Cardiac fibroblast (primary cell): Measurements from ENCODE around the gene RBM39.
A peak's percentile ranks its signal among the peaks of the same experiment; 100 is the strongest.
"Not testable (repeated sequence)": the region's sequence is repeated elsewhere in the genome, so short reads cannot be mapped to it uniquely, and the experiment has no call there.

ENCODE experiments used
- DNase-seq, 2 donors: peaks; one replicate each; pipeline versions ENCODE4 v3.0.0 to v3.0.0-alpha.2; 2010; ENCODE audit warnings: low read depth in 2 of 2
- H3K4me3 ChIP-seq, 2 donors: replicated peaks in 1 of 2; 1 replicate in 1 of 2; 2 replicates in 1 of 2; pipeline ENCODE4 v1.5.1; 2011; ENCODE audit warnings: low read depth in 2 of 2, low read length in 2 of 2, mild to moderate bottlenecking in 2 of 2, moderate library complexity in 1 of 2
- TF ChIP-seq, protein P1 (sequence below): IDR thresholded peaks from one replicate; pipeline ENCODE4 v1.5.1; 2011; ENCODE audit warnings: low read depth, mild to moderate bottlenecking, low read length, inconsistent platforms

The RBM39 gene

DNA sequence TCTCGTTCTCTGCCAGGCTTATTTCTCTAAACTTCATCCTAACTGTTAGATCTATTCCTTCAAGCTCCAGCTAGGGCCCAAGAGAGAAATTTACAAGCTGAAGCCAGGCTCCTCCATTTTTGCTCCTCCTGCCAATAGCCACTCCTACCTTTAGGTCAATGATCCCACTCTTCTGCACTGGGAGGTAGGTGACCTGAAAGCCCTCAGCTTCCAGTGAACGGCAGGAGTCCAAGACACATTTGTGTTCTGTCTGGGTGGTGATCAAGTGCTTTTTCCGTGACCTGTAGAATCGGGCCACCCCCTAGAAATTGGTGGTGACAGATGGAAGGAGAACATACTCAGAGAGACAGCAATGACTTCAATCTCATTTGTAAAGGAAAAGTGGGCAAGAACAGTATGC, 51.8 kb downstream of the RBM39 start:
- no peak overlapping the region for H3K4me3 ChIP-seq
- DNase-seq, result no peak
- TF ChIP-seq, protein P1, sequence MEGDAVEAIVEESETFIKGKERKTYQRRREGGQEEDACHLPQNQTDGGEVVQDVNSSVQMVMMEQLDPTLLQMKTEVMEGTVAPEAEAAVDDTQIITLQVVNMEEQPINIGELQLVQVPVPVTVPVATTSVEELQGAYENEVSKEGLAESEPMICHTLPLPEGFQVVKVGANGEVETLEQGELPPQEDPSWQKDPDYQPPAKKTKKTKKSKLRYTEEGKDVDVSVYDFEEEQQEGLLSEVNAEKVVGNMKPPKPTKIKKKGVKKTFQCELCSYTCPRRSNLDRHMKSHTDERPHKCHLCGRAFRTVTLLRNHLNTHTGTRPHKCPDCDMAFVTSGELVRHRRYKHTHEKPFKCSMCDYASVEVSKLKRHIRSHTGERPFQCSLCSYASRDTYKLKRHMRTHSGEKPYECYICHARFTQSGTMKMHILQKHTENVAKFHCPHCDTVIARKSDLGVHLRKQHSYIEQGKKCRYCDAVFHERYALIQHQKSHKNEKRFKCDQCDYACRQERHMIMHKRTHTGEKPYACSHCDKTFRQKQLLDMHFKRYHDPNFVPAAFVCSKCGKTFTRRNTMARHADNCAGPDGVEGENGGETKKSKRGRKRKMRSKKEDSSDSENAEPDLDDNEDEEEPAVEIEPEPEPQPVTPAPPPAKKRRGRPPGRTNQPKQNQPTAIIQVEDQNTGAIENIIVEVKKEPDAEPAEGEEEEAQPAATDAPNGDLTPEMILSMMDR, result no peak

DNA sequence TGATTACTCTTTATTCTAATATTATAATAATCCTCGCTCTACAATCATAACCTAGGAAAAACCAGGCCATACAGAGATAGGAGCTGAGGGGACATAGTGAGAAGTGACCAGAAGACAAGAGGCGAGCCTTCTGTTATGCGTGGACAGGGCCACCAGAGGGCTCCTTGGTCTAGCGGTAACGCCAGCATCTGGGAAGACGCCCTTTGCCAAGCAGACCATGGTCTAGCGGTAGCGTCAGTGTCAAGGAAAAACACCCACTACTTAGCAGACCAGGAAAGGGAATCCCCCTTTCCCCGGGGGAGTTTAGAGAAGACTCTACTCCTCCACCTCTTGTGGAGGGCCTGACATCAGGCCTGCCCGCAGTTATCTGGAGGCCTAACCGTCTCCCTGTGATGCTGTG, 55.2 kb downstream of the RBM39 start:
- not testable (repeated sequence) for H3K4me3 ChIP-seq
- TF ChIP-seq, protein P1, result peak; percentile 31
- peak in 1 of 2 donors; percentile 20 for DNase-seq

DNA sequence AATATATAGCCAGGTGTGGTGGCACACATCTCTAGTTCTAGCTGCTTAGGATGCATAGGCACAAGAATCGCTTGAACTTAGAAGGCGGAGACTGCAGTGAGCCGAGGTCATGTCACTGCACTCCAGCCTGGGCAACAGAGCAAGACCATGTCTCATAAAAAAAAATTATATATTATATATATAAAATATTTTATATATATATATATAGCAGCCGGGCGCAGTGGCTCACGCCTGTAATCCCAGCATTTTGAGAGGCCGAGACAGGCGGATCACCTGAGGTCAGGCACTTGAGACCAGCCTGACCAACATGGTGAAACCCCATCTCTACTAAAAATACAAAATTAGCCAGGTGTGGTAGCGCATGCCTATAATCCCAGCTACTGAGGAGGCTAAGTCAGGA, 56.7 kb downstream of the RBM39 start:
- not testable (repeated sequence) for H3K4me3 ChIP-seq, DNase-seq

DNA sequence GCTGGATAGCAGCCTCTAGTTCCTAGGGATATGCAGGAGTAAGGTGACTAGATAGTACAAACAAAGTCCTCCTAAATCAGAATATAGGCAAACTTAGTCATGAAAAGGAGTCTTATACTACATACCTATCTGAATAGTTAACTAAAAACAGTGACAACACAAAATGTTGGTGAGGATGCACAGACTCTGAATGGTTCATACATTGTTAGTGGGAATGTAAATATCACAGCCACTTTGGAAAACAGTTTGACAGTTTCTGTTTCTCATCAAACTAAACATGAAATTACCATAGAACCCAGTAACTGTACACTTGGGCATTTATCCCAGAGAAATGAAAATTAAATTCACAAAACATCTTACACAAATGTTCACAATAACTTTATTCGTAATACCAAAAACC, 60.1 kb downstream of the RBM39 start:
- H3K4me3 ChIP-seq, result no peak overlapping the region
- DNase-seq, result no peak
- TF ChIP-seq, protein P1, result no peak

DNA sequence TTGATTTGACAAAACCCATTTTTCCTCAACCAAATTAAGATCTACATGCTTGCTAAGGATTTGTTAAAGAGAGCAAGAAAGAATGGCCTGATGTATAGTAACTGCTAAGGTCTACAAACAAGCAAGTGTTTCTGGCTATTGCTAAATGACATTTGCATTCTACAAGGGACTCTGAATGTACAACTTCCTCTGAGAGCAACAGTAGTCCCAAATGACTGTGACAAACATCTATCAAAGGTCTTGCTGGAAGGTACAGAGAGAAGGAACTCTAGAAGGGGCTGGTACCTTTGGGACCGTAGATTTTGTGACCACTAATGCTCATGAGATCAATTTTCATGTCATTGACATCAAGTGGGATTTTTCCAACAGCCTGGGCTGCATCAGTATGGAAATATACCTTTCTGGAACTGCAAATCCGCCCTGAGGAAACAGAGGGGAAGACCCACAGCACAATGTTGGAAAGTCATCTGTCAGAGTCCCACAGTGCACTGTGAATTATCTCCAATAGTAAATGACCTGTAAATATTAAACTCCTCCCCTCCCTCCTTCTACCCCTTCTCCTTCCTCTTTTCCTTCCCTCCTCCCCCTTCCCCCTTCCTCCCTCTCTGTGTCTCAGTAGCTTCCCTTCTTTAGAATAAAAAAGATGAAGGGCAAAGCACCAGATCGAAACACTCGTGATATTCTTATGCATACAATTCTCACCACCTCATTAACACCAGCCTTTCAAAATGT, 61.4 kb downstream of the RBM39 start:
- H3K4me3 ChIP-seq, result no peak overlapping the region
- DNase-seq, result no peak
- TF ChIP-seq, protein P1, result no peak

DNA sequence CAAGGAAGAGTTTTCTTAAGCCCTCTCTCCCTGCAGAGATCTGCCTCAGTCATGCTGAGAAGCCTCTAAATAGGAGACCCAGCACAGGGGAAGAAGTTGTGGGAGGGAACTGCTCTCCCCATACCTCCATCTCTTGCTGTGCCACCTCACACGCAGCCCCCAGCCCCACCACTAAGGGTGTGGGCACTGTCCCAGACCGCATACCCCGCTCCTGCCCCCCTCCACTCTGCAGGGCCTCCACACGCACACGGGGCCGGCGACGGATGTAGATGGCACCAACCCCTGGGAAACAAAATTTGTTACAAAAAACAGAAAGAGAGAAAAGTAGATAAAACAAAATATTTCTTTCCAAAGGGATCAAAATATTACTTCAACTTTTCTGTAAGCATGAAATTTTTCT, 67.1 kb downstream of the RBM39 start:
- no peak for DNase-seq
- TF ChIP-seq, protein P1, result no peak
- no peak overlapping the region for H3K4me3 ChIP-seq

DNA sequence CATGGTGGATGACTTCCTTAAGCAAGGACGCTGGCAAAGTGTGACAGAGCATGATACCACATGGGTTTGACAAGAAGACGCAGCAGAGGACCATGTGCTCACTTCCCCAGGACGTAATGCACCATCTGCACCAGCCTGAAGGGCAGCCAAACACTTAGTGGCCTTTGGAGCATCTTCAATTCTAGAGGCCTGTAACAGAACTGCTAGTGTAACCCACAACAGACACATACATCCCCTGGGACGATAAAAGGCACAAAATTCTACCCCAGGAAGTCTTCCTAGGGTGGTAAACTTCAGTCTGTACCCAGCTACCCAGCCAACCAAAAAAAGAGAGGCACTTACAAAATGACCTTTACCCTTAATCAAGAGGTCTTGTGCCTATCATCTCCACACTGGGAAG, 68.2 kb downstream of the RBM39 start:
- DNase-seq, result no peak
- TF ChIP-seq, protein P1, result no peak

More for the DNA sequence above, 68.2 kb downstream of the RBM39 start:
- no peak overlapping the region for H3K4me3 ChIP-seq
